Progenitor cell of endocrine pancreas (in vitro differentiated cells): ENCODE measurements around the gene ANAPC13. TPM values are rescaled to one million over a fixed set of nuclear protein-coding genes. Genes with fewer than 3 reads are reported as not detected.

Experiments
- DNase-seq: peaks from one replicate; pipeline ENCODE4 v3.0.0; 2021; ENCODE audit warnings: low spot score; ENCODE audit not compliant: unreplicated experiment
- H3K27ac Mint-ChIP-seq: 2 replicates; pipeline ENCODE4 v1.8.0; 2021; ENCODE audit warnings: mild to moderate bottlenecking, moderate library complexity, mixed read lengths
- H3K27me3 Mint-ChIP-seq: 2 replicates; pipeline ENCODE4 v1.8.0; 2021; ENCODE audit warnings: mixed read lengths
- H3K36me3 Mint-ChIP-seq: 2 replicates; pipeline ENCODE4 v1.8.0; 2022; ENCODE audit warnings: mixed read lengths; ENCODE audit not compliant: insufficient read depth
- H3K4me1 Mint-ChIP-seq: 2 replicates; pipeline ENCODE4 v1.8.0; 2021; ENCODE audit warnings: low read depth, mixed read lengths
- H3K4me3 Mint-ChIP-seq: 2 replicates; pipeline ENCODE4 v1.8.0; 2021; ENCODE audit warnings: low read depth, mild to moderate bottlenecking, moderate library complexity, mixed read lengths
- H3K9me3 Mint-ChIP-seq: 2 replicates; pipeline ENCODE4 v1.8.0; 2021; ENCODE audit warnings: low read depth, mixed read lengths
- CTCF ChIP-seq: fragments of 200-600 bp; sonication (generic); IDR thresholded peaks from one replicate; pipeline ENCODE4 v1.5.0; 2021; ENCODE audit warnings: antibody characterized with exemption, mild to moderate bottlenecking; ENCODE audit not compliant: unreplicated experiment
- total RNA-seq: library from RNA; stranded (reverse); gene quantifications from 2 replicates; pipeline ENCODE4 v1.2.1, GENCODE V29; 2021

ANAPC13 gene
- total RNA-seq, 1 donor from 2014 or later, result 63.9 TPM

GRCh38 chr3:134527037-134527436, 41.3 kb upstream of the ANAPC13 start:
- Mint-ChIP-seq H3K4me3 (no peak overlapping the region), H3K4me1 (no peaks in the 10 kb centered on the region), H3K9me3 (peaks cover 43% of the 10 kb centered on the region), H3K27me3 (no peaks in the 10 kb centered on the region), H3K36me3 (peaks cover 35% of the 10 kb centered on the region), H3K27ac (no peak overlapping the region)
- DNase-seq, result no peak
- peak; percentile 43 for TF ChIP-seq CTCF

GRCh38 chr3:134526319-134526718, 40.5 kb upstream of the ANAPC13 start:
- H3K9me3 Mint-ChIP-seq, result peaks cover 47% of the 10 kb centered on the region
- no peaks in the 10 kb centered on the region for H3K4me1 Mint-ChIP-seq
- no peaks in the 10 kb centered on the region for H3K27me3 Mint-ChIP-seq
- no peak overlapping the region for H3K27ac Mint-ChIP-seq
- TF ChIP-seq CTCF, result no peak
- DNase-seq, result no peak
- peaks cover 39% of the 10 kb centered on the region for H3K36me3 Mint-ChIP-seq
- H3K4me3 Mint-ChIP-seq, result no peak overlapping the region

GRCh38 chr3:134525293-134525692, 39.5 kb upstream of the ANAPC13 start:
- TF ChIP-seq CTCF, result no peak
- H3K27ac Mint-ChIP-seq, result no peak overlapping the region
- DNase-seq, result no peak
- no peaks in the 10 kb centered on the region for H3K27me3 Mint-ChIP-seq
- H3K9me3 Mint-ChIP-seq, result peaks cover 52% of the 10 kb centered on the region
- no peaks in the 10 kb centered on the region for H3K4me1 Mint-ChIP-seq
- H3K36me3 Mint-ChIP-seq, result peaks cover 46% of the 10 kb centered on the region
- H3K4me3 Mint-ChIP-seq, result no peak overlapping the region

GRCh38 chr3:134522541-134522940, 36.8 kb upstream of the ANAPC13 start:
- Mint-ChIP-seq H3K27ac (no peak overlapping the region), H3K4me1 (no peaks in the 10 kb centered on the region), H3K27me3 (no peaks in the 10 kb centered on the region), H3K9me3 (peaks cover 56% of the 10 kb centered on the region), H3K36me3 (peaks cover 56% of the 10 kb centered on the region), H3K4me3 (no peak overlapping the region)
- no peak for DNase-seq
- no peak for TF ChIP-seq CTCF

- H3K27me3 Mint-ChIP-seq, result no peaks in the 10 kb centered on the region
- H3K36me3 Mint-ChIP-seq, result peaks cover 31% of the 10 kb centered on the region
- no peak for TF ChIP-seq CTCF
- H3K4me1 Mint-ChIP-seq, result peaks cover 11% of the 10 kb centered on the region
- DNase-seq, result no peak
- no peak overlapping the region for H3K27ac Mint-ChIP-seq
- no peak overlapping the region for H3K4me3 Mint-ChIP-seq
- peaks cover 20% of the 10 kb centered on the region for H3K9me3 Mint-ChIP-seq
Observed at GRCh38 chr3:134517791-134518190, 32.0 kb upstream of the ANAPC13 start.
